Fibroblast of lung (primary cell): ENCODE data around the gene ERMP1. TPM values are rescaled to one million over a fixed set of nuclear protein-coding genes. Genes with fewer than 3 reads are reported as not detected.

Experiments used
- DNase-seq, 2 donors: peaks; one replicate each; pipeline versions ENCODE4 v3.0.0 to v3.0.0-alpha.2; 2010; ENCODE audit warnings: low read depth in 2 of 2
- H2AFZ ChIP-seq: 2 replicates; pipeline ENCODE4 v1.5.1; 2012; ENCODE audit warnings: low read length, control low read depth, inconsistent platforms
- H3K27ac ChIP-seq: 2 replicates; pipeline ENCODE4 v1.5.1; 2011; ENCODE audit warnings: low read length, control low read depth; ENCODE audit not compliant: insufficient read depth
- H3K27me3 ChIP-seq: 2 replicates; pipeline ENCODE4 v1.5.1; 2011; ENCODE audit warnings: mild to moderate bottlenecking, low read length; ENCODE audit not compliant: control insufficient read depth, insufficient read depth
- H3K36me3 ChIP-seq: 2 replicates; pipeline ENCODE4 v1.5.1; 2011; ENCODE audit warnings: low read length; ENCODE audit not compliant: control insufficient read depth, insufficient read depth
- H3K4me1 ChIP-seq: 2 replicates; pipeline ENCODE4 v1.5.1; 2011; ENCODE audit warnings: low read length; ENCODE audit not compliant: control insufficient read depth, insufficient read depth; ENCODE audit errors: extremely low read depth
- H3K4me2 ChIP-seq: 2 replicates; pipeline ENCODE4 v1.5.1; 2011; ENCODE audit warnings: low read length, control low read depth; ENCODE audit not compliant: insufficient read depth; ENCODE audit errors: extremely low read depth
- H3K4me3 ChIP-seq, 4 experiments: fragments of 200-600 bp in 1 of 4; sonication (generic) in 1 of 4; replicated peaks in 1 of 4; 2 replicates each; pipeline ENCODE4 v1.5.1; 2011 to 2016; ENCODE audit warnings: low read length in 4 of 4, low read depth in 3 of 4, mild to moderate bottlenecking in 3 of 4, control low read depth in 2 of 4, inconsistent platforms in 1 of 4, mixed read lengths in 1 of 4; ENCODE audit not compliant: insufficient read depth in 1 of 4; ENCODE audit errors: control extremely low read depth in 1 of 4
- H3K79me2 ChIP-seq: 2 replicates; pipeline ENCODE4 v1.5.1; 2012; ENCODE audit warnings: mild to moderate bottlenecking, low read length, inconsistent platforms; ENCODE audit not compliant: control insufficient read depth, insufficient read depth
- H3K9ac ChIP-seq: 2 replicates; pipeline ENCODE4 v1.5.1; 2011; ENCODE audit warnings: mild to moderate bottlenecking, low read length, control low read depth; ENCODE audit not compliant: insufficient read depth
- H3K9me3 ChIP-seq: 2 replicates; pipeline ENCODE4 v1.5.1; 2012; ENCODE audit warnings: low read depth, low read length; ENCODE audit not compliant: control insufficient read depth, insufficient read depth
- H4K20me1 ChIP-seq: 2 replicates; pipeline ENCODE4 v1.5.1; 2011; ENCODE audit warnings: low read length; ENCODE audit not compliant: control insufficient read depth, insufficient read depth; ENCODE audit errors: extremely low read depth
- CTCF ChIP-seq, 2 donors: IDR thresholded peaks in 1 of 2; conservative IDR thresholded peaks in 1 of 2; 1 replicate in 1 of 2; 2 replicates in 1 of 2; pipeline ENCODE4 v1.5.1; 2011 to 2012; ENCODE audit warnings: low read length in 2 of 2, control low read depth in 1 of 2, inconsistent platforms in 1 of 2, low read depth in 1 of 2, mild to moderate bottlenecking in 1 of 2
- EZH2 ChIP-seq: IDR thresholded peaks from 2 replicates; pipeline ENCODE4 v1.5.1; 2012; ENCODE audit warnings: low read length, control low read depth, mild to moderate bottlenecking; ENCODE audit errors: missing control alignments
- polyA plus RNA-seq, 2 donors: library from polyadenylated mRNA; depleted of rRNA in 1 of 2; stranded (reverse) in 1 of 2; unstranded in 1 of 2; fragments of >200 nt; gene quantifications; 2 replicates each; pipeline ENCODE4 v1.2.1, GENCODE V29; 2011 to 2012; ENCODE audit warnings: missing spikeins in 1 of 2
- total RNA-seq: library from RNA; depleted of rRNA; stranded (reverse); fragments of >200 nt; gene quantifications from 2 replicates; pipeline ENCODE4 v1.2.1, GENCODE V29; 2014

The ERMP1 gene
- total and polyA plus RNA-seq, 2 donors (not counting 1 experiment from before 2014, with no cell fraction given): 9.4 to 25.4 TPM

- H3K9ac ChIP-seq: no peak overlapping the region
- TF ChIP-seq CTCF (conservative IDR thresholded peaks at IDR 0.05 in 1 of 2, IDR thresholded peaks at IDR 0.05 in 1 of 2; ENCODE audit: low read depth in 1 of 2, low read length in 2 of 2) (no peak), EZH2 (no peak)
- no peaks in the 10 kb centered on the region for H3K9me3 ChIP-seq
- no peaks in the 10 kb centered on the region for H3K27me3 ChIP-seq
- H3K79me2 ChIP-seq: no peaks in the 10 kb centered on the region
- no peak overlapping the region for H3K27ac ChIP-seq
- H3K4me1 ChIP-seq: no peaks in the 10 kb centered on the region
- no peaks in the 10 kb centered on the region for H4K20me1 ChIP-seq
- H3K4me2 ChIP-seq: no peak overlapping the region
- H3K4me3 ChIP-seq: no peak overlapping the region
- no peaks in the 10 kb centered on the region for H3K36me3 ChIP-seq
- H2AFZ ChIP-seq: no peak overlapping the region
- no peak for DNase-seq
These were observed 43.8 kb upstream of the ERMP1 start for GRCh38 chr9:5876711-5877110.

GRCh38 chr9:5876026-5876425 lies 43.1 kb upstream of the ERMP1 start:
- H3K4me3 ChIP-seq: no peak overlapping the region
- no peak overlapping the region for H3K27ac ChIP-seq
- no peaks in the 10 kb centered on the region for H3K9me3 ChIP-seq
- no peaks in the 10 kb centered on the region for H3K36me3 ChIP-seq
- H3K79me2 ChIP-seq: no peaks in the 10 kb centered on the region
- H3K4me2 ChIP-seq: no peak overlapping the region
- no peaks in the 10 kb centered on the region for H4K20me1 ChIP-seq
- no peaks in the 10 kb centered on the region for H3K27me3 ChIP-seq
- TF ChIP-seq CTCF (conservative IDR thresholded peaks at IDR 0.05 in 1 of 2, IDR thresholded peaks at IDR 0.05 in 1 of 2; ENCODE audit: low read depth in 1 of 2, low read length in 2 of 2) (no peak), EZH2 (no peak)
- no peak overlapping the region for H2AFZ ChIP-seq
- no peak for DNase-seq
- H3K4me1 ChIP-seq: no peaks in the 10 kb centered on the region
- no peak overlapping the region for H3K9ac ChIP-seq

- TF ChIP-seq CTCF (conservative IDR thresholded peaks at IDR 0.05 in 1 of 2, IDR thresholded peaks at IDR 0.05 in 1 of 2; ENCODE audit: low read depth in 1 of 2, low read length in 2 of 2) (no peak), EZH2 (no peak)
- DNase-seq: no peak
- Histone ChIP-seq H3K79me2 (no peaks in the 10 kb centered on the region), H3K36me3 (no peaks in the 10 kb centered on the region), H3K27me3 (no peaks in the 10 kb centered on the region), H3K27ac (no peak overlapping the region), H3K4me3 (no peak overlapping the region), H3K9me3 (no peaks in the 10 kb centered on the region), H3K9ac (no peak overlapping the region), H3K4me1 (no peaks in the 10 kb centered on the region), H3K4me2 (no peak overlapping the region), H2AFZ (no peak overlapping the region), H4K20me1 (no peaks in the 10 kb centered on the region)
These were observed 41.1 kb upstream of the ERMP1 start for GRCh38 chr9:5874048-5874447.
